Ovary (tissue), 3 donors: Measurements from ENCODE around the gene GALNT15.

Experiments used
- CTCF ChIP-seq, 3 donors: fragments of 450-650 bp in 2 of 3; fragments of 200-600 bp in 1 of 3; IDR thresholded peaks; one replicate each; pipeline versions ENCODE4 v1.5.1 to v1.8.0; 2016 to 2022; ENCODE audit warnings: antibody characterized with exemption in 3 of 3, mild to moderate bottlenecking in 1 of 3
- EP300 ChIP-seq: sonication (generic); formaldehyde crosslinking; IDR thresholded peaks from one replicate; pipeline ENCODE4 v1.6.1; 2017; ENCODE audit warnings: antibody characterized with exemption
- donor health status: DM: no; HTN: no; CAD: no.

- no peak for TF ChIP-seq CTCF (IDR thresholded peaks at IDR 0.05)
- no peak for TF ChIP-seq EP300
These were observed 78.5 kb downstream of the GALNT15 start for GRCh38 chr3:16252988-16253387.
